Measurements from ENCODE around the gene SLC10A3.

The SLC10A3 gene

DNA sequence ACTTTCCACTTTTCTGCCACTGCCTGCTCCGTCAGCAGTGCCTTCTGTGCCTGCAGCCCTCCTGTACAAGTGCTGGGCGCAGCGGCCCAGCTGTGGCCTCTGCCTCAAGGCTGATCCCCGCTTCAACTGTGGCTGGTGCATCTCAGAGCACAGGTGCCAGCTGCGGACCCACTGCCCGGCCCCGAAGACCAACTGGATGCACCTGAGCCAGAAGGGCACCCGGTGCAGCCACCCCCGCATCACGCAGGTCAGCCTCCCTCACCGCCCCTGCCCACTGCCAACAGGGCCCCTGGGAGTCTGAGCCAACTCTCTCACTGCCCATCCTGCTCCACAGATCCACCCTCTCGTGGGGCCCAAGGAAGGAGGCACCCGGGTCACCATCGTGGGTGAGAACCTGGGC is 24.8 kb downstream of the SLC10A3 start:
- DNase-seq (ENCODE audit: low read depth, low spot score) = no peak

DNA sequence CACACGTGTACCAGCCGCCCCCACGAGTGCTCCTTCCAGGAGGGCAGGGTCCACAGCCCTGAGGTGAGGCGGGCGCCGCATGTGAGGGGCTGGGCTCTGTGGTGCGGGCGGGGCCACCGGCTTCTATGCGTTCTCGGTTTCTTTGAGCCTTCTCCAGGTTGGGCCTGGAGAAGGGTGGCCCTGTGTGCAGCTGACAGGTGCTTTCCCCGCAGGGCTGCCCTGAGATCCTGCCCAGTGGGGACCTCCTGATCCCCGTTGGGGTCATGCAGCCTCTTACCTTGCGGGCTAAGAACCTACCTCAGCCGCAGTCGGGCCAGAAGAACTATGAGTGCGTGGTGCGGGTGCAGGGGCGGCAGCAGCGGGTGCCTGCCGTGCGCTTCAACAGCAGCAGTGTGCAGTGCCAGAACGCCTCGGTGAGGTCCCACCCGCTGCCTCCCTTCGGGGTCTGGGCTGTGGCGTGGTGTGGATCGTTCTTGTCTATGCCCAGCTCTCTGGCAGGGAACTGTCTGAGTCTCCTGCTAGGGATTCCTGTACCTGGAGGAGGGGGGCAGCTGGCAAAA is 25.5 kb downstream of the SLC10A3 start:
- no peak for DNase-seq (ENCODE audit: low read depth, low spot score)

DNA sequence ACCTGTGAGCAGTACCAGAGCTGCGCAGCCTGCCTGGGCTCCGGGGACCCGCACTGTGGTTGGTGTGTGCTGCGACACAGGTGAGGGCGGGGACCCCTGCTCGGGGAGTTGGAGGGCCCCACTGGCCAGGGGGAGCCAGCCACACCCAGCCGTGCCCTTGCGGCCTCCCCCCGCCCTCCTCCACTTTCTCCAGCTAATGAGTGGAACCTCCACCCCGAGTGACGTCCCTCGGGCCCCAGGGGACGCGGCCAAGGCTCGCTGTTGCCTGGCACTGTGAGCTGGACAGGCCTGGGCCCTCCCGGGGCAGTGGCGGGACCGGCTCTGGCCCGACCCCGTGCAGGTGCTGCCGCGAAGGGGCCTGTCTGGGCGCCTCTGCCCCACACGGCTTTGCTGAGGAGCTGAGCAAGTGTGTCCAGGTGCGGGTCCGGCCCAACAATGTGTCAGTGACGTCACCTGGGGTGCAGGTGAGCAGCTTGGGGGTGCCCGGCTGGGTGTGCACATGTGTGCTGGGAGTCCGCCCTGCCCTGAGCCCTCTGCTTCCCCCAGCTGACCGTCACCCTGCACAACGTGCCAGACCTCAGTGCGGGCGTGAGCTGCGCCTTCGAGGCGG is 26.7 kb downstream of the SLC10A3 start:
- no peak for DNase-seq (ENCODE audit: low read depth, low spot score)

DNA sequence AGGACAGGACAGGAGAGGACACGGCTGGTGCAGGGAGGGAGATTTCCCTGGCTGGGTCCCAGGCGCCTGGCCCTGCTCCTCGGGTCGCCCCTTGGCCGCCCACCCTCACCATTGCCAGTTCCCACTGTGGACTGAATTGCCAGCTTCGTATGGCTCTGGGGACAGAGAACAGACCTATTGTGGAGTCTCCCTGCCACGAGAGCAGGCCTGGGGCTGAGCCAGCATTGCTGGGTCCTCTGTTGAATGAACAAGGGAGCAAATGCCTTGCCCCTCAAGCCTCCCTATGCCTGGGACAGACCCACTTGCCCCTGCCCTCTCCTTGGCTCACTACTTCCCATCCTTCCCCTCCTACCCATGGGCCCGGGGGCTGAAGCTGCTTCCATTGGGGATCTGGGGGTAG is 28.0 kb downstream of the SLC10A3 start:
- DNase-seq (ENCODE audit: low read depth, low spot score) = no peak

DNA sequence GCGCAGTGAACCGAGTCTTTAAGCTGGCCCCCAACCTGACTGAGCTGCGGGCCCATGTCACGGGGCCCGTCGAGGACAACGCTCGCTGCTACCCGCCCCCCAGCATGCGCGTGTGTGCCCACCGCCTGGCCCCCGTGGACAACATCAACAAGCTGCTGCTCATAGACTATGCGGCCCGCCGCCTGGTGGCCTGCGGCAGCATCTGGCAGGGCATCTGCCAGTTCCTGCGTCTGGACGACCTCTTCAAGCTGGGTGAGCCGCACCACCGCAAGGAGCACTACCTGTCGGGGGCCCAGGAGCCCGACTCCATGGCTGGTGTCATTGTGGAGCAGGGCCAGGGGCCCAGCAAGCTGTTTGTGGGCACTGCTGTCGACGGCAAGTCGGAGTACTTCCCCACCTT is 30.1 kb downstream of the SLC10A3 start:
- DNase-seq (ENCODE audit: low read depth, low spot score) = no peak

DNA sequence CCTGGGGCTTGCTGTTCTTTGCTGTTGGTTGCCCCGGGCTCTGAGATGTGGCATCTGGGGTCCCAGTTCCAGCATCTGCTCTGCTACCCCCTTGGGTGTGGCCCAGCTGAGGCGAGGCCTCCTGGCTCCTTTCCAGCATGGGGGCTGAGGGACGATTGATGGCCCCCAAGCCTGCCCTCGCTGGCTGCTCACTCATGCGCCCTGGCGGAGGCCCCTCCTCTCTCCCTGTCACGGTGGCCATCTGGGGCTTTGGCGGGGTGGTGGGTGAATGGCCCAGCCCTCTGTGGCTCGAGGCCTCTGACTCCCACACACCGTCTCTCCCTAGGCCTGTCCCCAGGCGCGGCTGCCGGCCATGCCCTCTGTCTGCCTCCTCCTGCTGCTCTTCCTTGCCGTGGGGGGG is 30.6 kb downstream of the SLC10A3 start:
- DNase-seq (ENCODE audit: low read depth, low spot score) = no peak

DNA sequence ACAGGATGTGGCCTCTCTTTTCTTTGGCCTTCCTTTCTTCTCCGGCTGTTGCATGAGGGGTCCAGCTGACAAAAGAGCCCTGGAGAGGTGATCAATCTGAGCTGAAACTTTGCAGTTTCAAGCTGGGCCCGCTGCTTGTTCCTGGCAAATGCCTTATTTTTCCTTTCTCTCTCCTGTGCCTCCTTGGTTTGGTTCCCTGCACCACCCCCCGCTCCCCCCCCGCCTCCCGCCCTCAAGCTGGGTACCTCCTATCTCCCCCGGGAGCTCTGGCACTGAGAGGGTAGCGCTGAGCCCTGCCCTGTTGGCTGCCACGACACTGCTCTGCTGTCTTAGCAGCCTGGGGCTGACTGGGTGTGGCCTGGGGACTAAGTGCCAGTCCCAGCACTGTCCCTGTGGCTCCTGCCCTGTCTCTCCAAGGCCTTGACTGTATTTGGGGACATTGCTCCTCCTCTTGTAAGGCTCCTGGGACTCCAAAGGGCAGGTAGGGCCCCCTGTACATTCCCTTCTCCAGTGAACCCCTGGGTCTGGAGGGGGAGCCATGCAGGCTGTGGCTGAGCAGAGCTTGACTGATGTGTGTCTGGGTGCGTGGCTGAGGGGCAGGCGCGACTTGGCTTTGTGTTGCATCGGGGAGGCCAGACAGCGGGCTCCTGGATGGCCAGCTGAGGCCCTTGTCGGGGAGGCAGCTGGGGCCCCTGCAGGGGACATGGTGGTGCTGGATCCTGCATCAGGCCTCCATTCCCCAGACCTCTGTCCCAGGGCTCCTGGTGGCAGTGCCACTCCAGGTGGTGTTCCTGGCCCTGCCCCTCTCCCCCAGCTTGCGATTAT is 31.3 kb downstream of the SLC10A3 start:
- no peak for DNase-seq (ENCODE audit: low read depth, low spot score)

DNA sequence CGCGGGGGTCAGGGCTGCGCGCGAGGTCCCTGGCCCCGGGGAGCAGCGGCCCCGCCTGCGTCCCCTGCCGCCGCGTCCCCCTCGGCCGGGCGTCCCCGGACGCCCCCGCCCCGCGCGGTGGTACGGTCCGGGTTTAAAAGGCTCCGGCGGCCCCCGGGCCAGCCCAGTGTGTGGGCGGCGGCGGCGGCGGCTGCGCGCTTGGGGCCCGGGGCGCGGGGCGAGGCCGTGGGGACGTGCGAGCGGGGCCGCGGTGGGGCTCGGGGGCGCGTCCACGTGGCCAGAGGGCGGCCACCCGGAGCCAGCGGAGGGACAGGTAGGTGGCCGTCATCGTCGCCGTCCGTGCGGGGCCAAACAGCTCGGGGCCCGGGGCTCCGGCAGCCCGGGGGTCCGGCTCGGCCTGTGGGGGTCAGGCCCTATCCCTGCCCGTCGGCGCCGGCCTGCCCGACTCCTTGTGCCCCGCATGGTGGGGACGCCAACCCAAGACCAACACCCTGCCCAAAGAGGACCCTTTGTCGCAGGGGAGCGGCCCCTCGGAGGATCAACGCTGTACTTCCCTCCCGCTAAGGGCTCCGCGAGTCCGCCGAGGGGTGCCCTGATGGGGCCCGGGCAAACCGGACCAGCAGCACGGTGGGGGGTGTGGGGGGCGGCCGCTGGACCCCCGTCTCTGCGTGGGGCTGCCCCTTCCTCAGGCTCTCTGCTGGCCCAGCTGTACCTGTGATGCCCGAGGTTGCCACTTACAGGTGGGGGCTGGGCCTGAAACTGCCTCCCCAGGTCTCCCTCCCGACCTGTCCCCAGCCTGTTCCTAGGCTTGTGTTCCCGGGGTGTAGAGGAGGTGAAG is 32.1 kb downstream of the SLC10A3 start, which contains the start of gene PLXNA3:
PLXNA3 (plus strand) TSS at position 166 of the 838 bp plus-strand sequence. CDS start 1,903 bp downstream, outside the sequence.
- DNase-seq (ENCODE audit: low read depth, low spot score) = no peak

DNA sequence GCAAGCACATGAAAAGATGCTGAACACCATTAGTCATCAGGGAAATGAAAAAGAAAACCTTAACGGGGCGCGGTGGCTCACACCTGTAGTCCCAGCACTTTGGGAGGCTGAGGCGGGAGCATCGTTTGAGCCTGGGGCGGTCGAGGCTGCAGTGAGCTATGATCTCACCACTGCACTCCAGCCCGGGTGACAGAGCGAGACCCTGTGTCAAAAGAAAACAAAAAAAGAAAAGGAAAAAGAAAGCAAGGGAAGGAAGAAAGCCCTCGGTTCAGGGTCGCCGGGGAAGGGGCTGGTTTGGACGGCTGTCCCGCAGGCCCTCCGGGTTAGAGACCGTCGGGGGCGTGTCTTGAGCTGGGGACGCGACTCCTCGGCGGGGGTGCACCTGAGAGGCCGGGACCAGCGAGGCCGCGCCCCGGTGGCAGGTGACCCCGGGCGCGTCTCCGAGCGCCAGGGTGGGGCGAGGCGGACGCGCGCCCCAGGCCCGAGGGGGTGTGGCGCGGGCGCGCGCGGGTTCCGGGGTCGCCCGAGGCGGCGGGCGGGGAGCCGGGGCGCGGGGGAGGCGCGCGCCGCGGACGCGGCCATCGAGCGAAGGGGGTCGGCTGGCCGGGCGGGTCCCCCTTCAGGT is 32.8 kb downstream of the SLC10A3 start:
- DNase-seq (ENCODE audit: low read depth, low spot score) = peak; percentile 65

DNA sequence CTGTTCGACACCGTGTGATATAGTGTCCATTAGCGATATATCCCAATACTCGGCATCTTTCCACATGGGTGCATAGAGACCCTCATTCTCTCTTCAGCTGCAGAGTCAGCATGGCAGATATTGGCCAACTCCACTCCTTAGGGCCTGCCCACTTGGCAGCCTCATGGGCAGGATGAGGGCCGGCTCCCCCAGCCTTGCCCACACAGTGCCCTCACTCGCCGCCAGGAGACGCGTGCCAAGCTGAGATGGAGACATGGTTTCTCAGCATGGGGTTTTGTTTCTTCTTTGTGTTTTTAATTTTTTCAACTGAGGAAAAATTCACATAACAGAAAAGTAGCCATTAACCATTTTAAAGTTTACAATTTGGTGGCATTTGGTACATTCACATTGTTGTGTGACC is 37.6 kb downstream of the SLC10A3 start:
- DNase-seq (ENCODE audit: low read depth, low spot score) = no peak

DNA sequence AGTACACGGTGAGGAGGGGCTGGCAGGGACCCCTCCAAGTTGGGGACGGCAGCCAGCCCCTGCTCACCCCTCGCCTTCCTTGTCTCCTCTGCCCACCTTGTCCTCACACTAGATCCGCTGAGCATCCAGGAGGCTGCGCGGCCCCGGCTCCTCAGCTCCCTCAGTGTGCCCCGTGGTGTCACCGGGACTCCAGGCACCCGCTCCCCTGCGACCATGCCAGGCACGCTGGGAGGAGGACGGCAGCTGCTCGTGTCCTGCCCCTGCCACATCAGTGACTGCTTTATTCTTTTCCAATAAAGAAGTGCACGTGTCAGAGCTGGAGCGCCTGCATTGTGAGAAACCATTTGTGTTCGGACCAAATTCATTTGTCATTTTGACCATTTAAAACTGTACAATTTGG is 40.1 kb downstream of the SLC10A3 start:
- no peak for DNase-seq (ENCODE audit: low read depth, low spot score)

DNA sequence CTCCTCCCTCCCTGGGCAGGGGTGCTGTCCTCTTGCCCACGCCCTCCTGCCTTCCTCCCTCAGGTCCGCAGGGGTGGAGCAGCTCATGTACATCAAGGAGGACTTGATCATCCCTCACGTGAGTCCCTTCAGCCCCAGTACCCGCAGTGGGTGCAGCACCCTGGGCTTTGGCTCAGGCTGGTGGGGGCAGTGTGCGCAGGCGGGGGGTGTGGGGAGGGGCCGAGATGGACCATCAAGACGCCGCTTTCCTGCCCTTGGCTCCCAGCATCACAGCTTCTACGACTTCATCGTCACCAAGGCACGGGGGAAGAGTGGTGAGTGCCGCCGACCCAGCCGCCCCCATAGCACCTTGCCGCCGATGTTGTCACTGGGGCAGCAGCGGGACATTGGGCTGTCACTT is 40.8 kb downstream of the SLC10A3 start:
- no peak for DNase-seq (ENCODE audit: low read depth, low spot score)

DNA sequence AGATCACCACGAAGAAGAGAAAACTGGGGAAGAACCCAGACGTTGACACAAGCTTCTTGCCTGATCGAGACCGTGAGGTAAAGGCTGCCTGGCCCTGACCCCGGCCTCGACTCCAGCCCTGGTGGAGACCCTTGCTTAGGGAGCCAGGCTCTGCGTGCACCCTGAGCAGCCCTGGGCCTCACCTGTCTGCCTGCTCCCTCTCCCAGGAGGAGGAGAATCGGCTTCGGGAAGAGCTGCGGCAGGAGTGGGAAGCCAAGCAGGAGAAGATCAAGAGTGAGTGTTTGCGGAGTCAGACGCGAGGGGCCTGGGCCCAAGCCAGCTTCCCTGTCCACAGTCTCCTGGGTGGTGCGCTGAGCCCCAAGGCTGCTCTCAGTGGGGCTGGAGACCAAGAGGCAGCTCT is 41.9 kb downstream of the SLC10A3 start:
- DNase-seq (ENCODE audit: low read depth, low spot score) = no peak

DNA sequence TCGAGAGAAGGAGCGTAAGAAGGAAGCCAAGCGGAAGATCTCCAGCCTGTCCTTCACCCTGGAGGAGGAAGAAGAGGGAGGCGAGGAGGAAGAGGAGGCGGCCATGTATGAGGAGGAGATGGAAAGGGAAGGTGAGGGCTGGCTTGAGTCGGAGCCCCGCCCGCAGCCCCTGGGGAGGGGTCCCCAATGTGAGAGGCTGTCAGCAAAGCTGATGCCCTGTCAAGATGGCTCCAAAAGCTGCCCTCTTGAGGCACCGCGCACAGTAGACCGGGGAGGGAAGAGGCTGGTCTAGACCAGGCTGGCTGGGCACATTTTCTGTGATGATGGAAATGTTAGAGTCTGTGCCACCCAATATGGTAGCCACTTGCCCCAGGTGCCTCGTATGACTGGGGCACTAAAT is 44.0 kb downstream of the SLC10A3 start:
- no peak for DNase-seq (ENCODE audit: low read depth, low spot score)

DNA sequence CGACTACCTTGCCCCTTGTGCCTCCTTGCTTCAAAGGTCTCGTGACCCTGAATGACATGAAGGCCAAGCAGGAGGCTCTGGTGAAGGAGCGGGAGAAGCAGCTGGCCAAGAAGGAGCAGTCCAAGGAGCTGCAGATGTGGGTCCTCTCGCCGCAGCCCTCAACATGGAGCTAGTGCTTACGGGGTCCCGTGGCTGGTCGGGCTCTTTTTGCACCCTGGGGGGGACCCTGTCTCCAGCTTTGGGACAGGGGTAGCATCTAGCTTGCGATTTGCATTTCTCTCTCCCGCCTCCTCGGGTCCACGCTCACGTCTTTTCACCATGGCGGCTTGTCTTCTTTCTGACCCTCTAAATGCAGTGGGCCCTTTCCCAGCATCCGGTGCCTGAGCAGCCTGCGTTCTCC is 44.7 kb downstream of the SLC10A3 start:
- DNase-seq (ENCODE audit: low read depth, low spot score) = no peak

DNA sequence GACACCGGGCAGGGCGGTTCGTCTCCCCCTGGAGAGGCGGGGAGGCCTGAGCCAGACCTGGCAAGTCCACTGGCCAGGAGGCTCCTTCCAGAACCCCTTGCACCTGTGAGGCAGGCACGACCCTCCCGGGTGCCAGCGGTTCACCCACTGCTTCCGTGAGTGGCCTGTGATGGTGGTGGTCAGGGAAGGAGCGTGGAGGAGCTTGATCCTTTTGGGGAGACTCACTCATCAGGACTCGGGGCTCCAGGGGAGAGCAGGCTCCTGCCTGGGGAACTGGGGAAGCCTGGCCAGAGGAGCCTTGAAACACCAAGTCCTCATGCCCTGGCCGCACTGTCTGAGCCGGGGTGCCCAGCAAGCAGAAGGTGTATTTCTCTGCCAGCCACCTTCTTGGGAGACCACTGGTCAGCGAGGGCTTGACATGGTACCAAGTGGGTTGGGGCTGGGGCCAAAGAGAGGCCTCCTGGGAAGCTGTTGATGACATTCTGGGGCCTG is 45.6 kb downstream of the SLC10A3 start:
- DNase-seq (ENCODE audit: low read depth, low spot score) = no peak

DNA sequence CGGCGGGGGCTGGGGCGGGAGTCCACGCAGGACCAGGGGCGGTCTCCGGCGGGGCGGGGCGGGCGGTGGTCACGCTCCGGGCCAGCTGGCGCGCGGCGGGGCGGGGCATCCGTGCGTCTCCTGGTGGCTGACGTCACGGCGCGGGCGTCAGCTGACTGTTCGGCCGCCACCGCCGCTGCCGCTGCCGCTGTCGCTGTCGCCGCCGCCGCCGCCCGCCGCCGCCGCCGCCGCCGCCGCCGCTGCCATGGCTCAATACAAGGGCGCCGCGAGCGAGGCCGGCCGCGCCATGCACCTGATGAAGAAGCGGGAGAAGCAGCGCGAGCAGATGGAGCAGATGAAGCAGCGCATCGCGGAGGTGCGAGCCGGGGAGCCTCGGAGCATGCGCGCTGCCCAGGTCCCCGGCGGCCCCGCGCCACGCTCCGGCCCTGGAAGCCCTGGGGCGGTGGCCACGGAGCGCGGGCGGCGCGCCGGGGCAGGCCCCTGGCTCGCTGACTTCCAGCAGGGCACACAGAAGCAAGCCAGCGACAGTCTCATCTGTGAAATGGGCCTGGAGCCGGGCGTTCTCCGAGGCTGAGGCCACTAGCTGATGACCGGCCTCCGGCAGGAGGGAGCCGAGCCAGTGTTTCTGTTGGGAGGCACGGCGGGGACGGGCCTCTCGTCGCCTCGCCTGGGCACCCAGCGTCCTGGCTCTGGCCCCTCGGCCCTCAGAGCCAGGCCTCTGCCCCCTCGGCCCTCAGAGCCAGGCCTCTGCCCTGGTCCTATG is 46.3 kb downstream of the SLC10A3 start, which contains the start of gene FAM50A:
FAM50A (plus strand) TSS at position 150 of the 763 bp plus-strand sequence; CDS start at position 245, 95 bp downstream.
- DNase-seq (ENCODE audit: low read depth, low spot score) = no peak

DNA sequence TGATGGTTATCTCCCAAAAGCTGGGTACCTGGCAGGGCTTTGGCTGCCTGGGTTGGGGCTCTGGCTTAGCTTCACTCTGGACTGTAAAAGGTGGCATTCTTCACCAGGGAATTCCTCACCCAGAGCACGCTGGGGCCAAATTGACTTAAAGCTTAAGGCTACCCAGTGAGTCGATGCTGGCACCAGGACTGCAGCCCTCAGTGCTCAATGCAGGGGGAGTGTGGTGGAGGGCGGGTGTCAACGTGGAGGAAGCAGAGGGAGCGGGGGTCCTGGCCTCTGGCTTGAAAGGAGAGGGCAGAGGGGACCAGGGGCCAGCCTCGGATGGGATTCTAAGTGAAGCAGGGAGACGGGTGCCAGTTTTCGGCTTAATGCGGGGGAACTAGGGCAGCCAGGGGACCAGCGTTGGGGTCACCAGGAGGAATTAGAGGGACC is 46.9 kb downstream of the SLC10A3 start:
- DNase-seq (ENCODE audit: low read depth, low spot score) = peak; percentile 53

DNA sequence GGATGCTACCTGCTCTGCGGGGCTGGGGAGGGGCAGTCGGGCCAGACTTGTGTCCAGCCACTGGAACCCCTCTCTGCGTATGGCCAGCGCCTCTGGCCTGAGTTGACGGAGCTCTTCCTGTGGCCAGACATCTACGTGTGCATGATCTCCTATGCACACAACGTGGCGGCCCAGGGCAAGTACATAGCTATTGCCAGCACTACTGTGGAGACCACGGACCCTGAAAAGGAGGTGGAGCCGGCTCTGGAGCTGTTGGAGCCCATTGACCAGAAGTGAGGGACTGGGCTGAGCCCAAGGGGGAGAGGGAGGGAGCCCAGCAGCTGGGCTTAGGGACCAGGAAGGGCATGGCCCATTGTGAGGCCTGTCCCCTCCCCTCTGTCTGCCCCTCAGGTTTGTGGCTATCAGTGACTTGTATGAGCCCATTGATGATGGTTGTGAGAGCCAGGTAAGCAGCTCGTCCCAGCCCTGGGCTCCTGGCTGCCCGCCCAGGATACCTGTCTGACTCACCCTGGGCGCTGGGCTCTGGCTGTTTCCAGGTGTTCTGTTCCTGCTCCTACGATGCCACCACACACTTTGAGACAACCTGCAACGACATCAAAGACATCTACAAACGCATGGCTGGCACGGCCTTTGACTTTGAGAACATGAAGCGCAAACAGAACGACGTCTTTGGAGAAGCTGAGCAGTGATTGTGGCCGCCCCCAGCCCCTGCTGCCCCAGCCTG is 48.3 kb downstream of the SLC10A3 start:
- no peak for DNase-seq (ENCODE audit: low read depth, low spot score)

DNA sequence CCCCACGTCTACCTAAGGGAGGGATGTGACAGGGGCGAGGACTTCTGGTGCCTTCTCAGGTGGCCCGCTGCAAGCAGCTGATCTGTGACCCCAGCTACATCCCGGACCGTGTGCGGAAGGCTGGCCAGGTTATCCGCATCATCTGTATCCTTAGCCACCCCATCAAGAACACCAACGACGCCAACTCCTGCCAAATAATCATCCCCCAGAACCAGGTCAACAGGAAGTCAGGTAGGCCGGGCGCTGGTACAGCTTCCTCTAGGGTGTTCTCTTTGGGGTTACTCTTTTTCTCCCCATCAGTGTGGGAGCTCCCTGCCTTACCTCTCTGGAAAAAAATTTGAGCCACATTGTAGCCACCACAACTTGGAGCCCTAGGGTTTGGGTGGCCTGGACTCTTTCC is 48.9 kb downstream of the SLC10A3 start:
- no peak for DNase-seq (ENCODE audit: low read depth, low spot score)

Data from ELF-1 (cell line).